Parathyroid adenoma (tissue), 2 donors: ENCODE data around the gene AGAP1.

Experiments used
- H2AFZ ChIP-seq: fragments of 300-600 bp; sonication (generic); one replicate; pipeline ENCODE4 v1.7.0; 2017; ENCODE audit warnings: antibody characterized with exemption, mild to moderate bottlenecking
- H3K27ac ChIP-seq: fragments of 300-600 bp; sonication (generic); one replicate; pipeline ENCODE4 v1.7.0; 2017
- H3K27me3 ChIP-seq: fragments of 300-600 bp; sonication (generic); one replicate; pipeline ENCODE4 v1.7.0; 2017; ENCODE audit warnings: low read length; ENCODE audit not compliant: control insufficient read depth, insufficient read depth
- H3K36me3 ChIP-seq: fragments of 300-600 bp; sonication (generic); one replicate; pipeline ENCODE4 v1.7.0; 2017; ENCODE audit warnings: low read length; ENCODE audit not compliant: control insufficient read depth, insufficient read depth
- H3K4me1 ChIP-seq: fragments of 300-600 bp; sonication (generic); one replicate; pipeline ENCODE4 v1.7.0; 2017; ENCODE audit warnings: control low read depth
- H3K4me2 ChIP-seq: fragments of 300-600 bp; sonication (generic); one replicate; pipeline ENCODE4 v1.7.0; 2017; ENCODE audit warnings: low read length
- H3K4me3 ChIP-seq: fragments of 300-600 bp; sonication (generic); one replicate; pipeline ENCODE4 v1.7.0; 2017; ENCODE audit warnings: low read depth, low read length
- H3K79me2 ChIP-seq: fragments of 300-600 bp; sonication (generic); one replicate; pipeline ENCODE4 v1.7.0; 2017; ENCODE audit warnings: control low read depth
- H3K9ac ChIP-seq: fragments of 300-600 bp; sonication (generic); one replicate; pipeline ENCODE4 v1.7.0; 2017; ENCODE audit warnings: mild to moderate bottlenecking
- H3K9me3 ChIP-seq: fragments of 300-600 bp; sonication (generic); one replicate; pipeline ENCODE4 v1.7.0; 2017; ENCODE audit warnings: low read length; ENCODE audit not compliant: control insufficient read depth
- TF ChIP-seq, protein P1 (sequence below): fragments of 300-600 bp; sonication (generic); IDR thresholded peaks from one replicate; pipeline ENCODE4 v1.7.0; 2017; ENCODE audit warnings: antibody characterized with exemption, mild to moderate bottlenecking
- donor health status: primary hyperparathyroidism.

Gene AGAP1

DNA sequence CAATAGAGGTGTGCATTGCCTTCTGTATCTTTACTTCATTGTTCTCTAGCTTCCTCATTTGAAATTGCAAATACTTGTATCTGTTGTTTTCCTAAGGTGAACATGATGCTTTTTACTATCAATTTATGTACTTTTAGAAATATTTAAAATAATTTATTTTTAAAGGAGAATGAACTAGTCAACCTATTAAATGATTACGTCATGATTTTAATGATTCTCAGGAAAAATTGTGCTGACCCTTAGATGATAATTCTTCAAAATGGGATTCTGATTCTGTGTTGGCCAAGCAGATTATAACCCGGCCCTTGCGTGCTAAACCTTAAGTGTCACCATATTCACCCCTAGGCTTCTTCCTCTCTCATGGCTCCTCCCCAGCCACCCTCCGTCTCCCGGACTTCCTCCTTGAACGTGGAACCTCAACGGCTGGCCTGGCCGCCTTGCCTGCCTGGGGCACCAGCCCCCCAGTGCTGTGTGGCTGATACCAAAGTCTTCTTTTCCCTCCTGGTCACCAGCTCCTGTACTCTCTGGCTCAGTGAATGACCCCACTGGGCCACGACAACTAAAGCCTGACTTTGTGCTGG lies 382.3 kb downstream of the AGAP1 start:
- H3K4me1 ChIP-seq, result no peaks in the 10 kb centered on the region
- no peaks in the 10 kb centered on the region for H3K27me3 ChIP-seq
- H3K36me3 ChIP-seq, result no peaks in the 10 kb centered on the region
- no peaks in the 10 kb centered on the region for H3K9me3 ChIP-seq
- no peaks in the 10 kb centered on the region for H3K79me2 ChIP-seq
- no peak overlapping the region for H3K27ac ChIP-seq
- TF ChIP-seq, protein P1, sequence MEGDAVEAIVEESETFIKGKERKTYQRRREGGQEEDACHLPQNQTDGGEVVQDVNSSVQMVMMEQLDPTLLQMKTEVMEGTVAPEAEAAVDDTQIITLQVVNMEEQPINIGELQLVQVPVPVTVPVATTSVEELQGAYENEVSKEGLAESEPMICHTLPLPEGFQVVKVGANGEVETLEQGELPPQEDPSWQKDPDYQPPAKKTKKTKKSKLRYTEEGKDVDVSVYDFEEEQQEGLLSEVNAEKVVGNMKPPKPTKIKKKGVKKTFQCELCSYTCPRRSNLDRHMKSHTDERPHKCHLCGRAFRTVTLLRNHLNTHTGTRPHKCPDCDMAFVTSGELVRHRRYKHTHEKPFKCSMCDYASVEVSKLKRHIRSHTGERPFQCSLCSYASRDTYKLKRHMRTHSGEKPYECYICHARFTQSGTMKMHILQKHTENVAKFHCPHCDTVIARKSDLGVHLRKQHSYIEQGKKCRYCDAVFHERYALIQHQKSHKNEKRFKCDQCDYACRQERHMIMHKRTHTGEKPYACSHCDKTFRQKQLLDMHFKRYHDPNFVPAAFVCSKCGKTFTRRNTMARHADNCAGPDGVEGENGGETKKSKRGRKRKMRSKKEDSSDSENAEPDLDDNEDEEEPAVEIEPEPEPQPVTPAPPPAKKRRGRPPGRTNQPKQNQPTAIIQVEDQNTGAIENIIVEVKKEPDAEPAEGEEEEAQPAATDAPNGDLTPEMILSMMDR, result no peak
- H2AFZ ChIP-seq, result no peak overlapping the region
- H3K9ac ChIP-seq, result no peak overlapping the region
- no peak overlapping the region for H3K4me2 ChIP-seq
- H3K4me3 ChIP-seq, result no peak overlapping the region

DNA sequence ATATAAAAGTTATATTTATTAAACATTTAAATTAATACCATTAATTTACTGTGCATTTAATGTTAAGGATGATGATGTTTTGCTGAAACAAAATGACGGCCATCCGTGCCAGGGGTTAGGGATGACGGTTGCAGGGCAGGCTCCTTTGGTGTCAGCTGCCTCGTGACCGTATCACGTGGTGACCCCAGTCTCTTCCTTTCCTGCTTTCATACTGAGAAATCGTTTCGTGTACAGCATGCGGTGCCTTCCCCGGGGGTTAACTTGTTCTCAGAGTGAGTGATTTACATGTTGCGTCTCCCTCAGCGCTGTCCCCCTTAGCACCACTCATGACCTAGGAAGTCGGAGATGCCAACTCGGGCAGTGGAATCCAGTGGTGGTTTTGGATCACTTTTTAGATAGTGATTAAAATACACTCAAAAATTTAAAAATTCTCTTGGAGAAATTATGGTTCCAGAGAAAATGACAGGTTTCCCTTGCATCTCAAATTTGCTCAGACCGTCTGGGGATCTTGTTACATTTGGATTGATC lies 383.5 kb downstream of the AGAP1 start:
- H3K9ac ChIP-seq, result no peak overlapping the region
- H3K4me3 ChIP-seq, result no peak overlapping the region
- H2AFZ ChIP-seq, result no peak overlapping the region
- no peaks in the 10 kb centered on the region for H3K4me1 ChIP-seq
- no peaks in the 10 kb centered on the region for H3K79me2 ChIP-seq
- H3K27me3 ChIP-seq, result no peaks in the 10 kb centered on the region
- no peak overlapping the region for H3K27ac ChIP-seq
- H3K36me3 ChIP-seq, result no peaks in the 10 kb centered on the region
- TF ChIP-seq, protein P1, result no peak
- no peak overlapping the region for H3K4me2 ChIP-seq
- H3K9me3 ChIP-seq, result no peaks in the 10 kb centered on the region

DNA sequence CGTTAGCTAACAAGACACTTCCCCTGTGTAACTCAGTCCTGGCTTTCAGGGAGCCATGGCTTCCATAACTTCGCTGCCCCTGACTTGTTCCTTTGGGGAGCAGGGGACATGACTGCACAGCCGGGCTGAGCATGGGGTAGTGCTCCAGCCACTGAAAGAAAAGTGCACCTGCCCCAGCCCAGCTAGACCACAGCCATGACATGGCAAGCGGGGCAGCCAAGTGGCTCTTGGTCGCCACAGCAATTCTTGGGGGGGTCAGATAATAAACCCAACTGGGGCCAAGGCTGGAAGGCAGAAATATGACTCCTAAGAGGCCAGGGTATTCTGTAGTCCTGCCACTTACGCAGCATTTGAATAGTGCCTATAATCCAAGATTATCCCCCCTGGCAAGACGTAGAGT lies 385.3 kb downstream of the AGAP1 start:
- TF ChIP-seq, protein P1, result no peak
- Histone ChIP-seq H3K4me1 (no peaks in the 10 kb centered on the region), H3K9ac (no peak overlapping the region)

DNA sequence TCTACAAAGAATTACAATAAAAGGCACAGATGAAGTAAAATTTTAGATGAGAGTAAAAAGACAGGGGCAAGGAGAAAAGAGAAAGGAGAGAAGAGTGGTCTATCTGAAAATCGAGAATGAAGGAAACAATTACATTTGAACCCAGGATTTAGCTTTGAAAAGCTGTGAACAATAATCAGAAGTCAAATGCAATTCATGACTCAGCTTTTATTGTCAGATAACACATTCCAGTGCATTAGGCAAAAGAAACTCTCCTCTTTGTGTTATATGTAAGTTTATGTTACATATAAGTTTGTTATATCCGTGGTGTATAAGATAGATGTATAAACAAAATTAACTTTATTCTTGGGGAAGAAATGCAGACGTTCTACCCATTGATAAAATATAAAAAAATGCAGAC lies 389.8 kb downstream of the AGAP1 start:
- TF ChIP-seq, protein P1, result no peak
- Histone ChIP-seq H3K4me3 (no peak overlapping the region), H3K9ac (no peak overlapping the region), H2AFZ (no peak overlapping the region), H3K9me3 (no peaks in the 10 kb centered on the region), H3K27me3 (no peaks in the 10 kb centered on the region), H3K36me3 (no peaks in the 10 kb centered on the region), H3K79me2 (no peaks in the 10 kb centered on the region), H3K4me2 (no peak overlapping the region), H3K27ac (no peak overlapping the region), H3K4me1 (no peaks in the 10 kb centered on the region)

More for the DNA sequence above, 385.3 kb downstream of the AGAP1 start:
- no peak overlapping the region for H3K4me3 ChIP-seq
- no peak overlapping the region for H3K4me2 ChIP-seq
- H3K36me3 ChIP-seq, result no peaks in the 10 kb centered on the region
- no peaks in the 10 kb centered on the region for H3K79me2 ChIP-seq
- no peaks in the 10 kb centered on the region for H3K27me3 ChIP-seq
- no peak overlapping the region for H3K27ac ChIP-seq
- no peaks in the 10 kb centered on the region for H3K9me3 ChIP-seq
- H2AFZ ChIP-seq, result no peak overlapping the region

DNA sequence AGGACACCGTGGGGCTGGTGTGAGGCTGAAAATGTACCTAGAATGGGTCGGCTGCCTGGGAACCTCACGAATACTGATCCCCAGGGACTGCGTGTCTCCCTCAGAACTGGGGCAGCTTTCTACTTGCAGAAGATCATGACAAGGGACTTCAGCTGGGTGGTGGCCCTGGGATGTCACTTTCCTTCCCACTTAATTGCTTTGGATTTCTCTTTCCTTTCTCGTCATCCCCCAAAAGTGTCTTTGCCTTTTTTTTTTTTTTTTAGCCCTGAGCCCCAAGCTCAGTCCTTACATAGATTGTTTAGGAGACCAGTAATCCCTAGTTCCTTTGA lies 395.4 kb downstream of the AGAP1 start:
- H2AFZ ChIP-seq, result no peak overlapping the region
- H3K9me3 ChIP-seq, result no peaks in the 10 kb centered on the region
- no peak overlapping the region for H3K27ac ChIP-seq
- no peaks in the 10 kb centered on the region for H3K79me2 ChIP-seq
- no peaks in the 10 kb centered on the region for H3K4me1 ChIP-seq
- no peaks in the 10 kb centered on the region for H3K27me3 ChIP-seq
- H3K4me2 ChIP-seq, result no peak overlapping the region
- H3K4me3 ChIP-seq, result no peak overlapping the region
- TF ChIP-seq, protein P1, result no peak
- H3K36me3 ChIP-seq, result no peaks in the 10 kb centered on the region
- H3K9ac ChIP-seq, result no peak overlapping the region
